GM12892 (cell line): ENCODE results near the gene KHNYN.
A peak's percentile ranks its signal among the peaks of the same experiment; 100 is the strongest.

Source experiments
- DNase-seq: peaks from one replicate; pipeline ENCODE4 v3.0.0; 2011; ENCODE audit not compliant: insufficient read length
- FAIRE-seq: peaks from 2 replicates; lab custom pipeline; 2011; peaks lifted over from hg19 to GRCh38; lab: Jason Lieb, UNC
- POLR2A ChIP-seq: IDR thresholded peaks from 2 replicates; pipeline ENCODE4 v1.6.1; 2011; ENCODE audit warnings: low read depth, low read length, control low read depth
- POLR2AphosphoS5 ChIP-seq: IDR thresholded peaks from 2 replicates; pipeline ENCODE4 v1.6.1; 2011; ENCODE audit warnings: low read depth, low read length, control low read depth
- TAF1 ChIP-seq: IDR thresholded peaks from 2 replicates; pipeline ENCODE4 v1.6.1; 2011; ENCODE audit warnings: low read depth, mild to moderate bottlenecking, control low read depth, low read length, borderline replicate concordance

Gene KHNYN

DNA sequence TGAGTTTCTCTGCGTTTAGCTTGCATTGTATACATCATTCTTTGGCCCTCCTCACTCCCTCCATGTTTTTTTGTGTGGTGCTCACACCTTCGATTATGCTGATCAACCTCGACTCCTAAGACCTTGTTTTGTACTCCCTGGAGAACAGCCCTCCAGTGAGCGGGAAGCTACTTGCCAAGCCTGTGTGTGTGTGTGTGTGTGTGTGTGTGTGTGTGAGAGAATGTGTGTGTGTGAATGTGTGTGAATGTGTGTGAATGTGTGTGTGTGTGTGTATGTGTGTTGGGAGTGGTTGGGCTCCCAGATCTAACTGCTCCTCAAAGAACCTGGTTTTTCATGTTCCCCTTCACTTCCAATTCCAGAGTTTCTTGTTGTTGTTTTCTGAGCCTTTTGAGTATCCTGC lies 24.9 kb upstream of the KHNYN start:
- TF ChIP-seq POLR2AphosphoS5: no peak
- no peak for DNase-seq
- FAIRE-seq: peak; percentile 53

DNA sequence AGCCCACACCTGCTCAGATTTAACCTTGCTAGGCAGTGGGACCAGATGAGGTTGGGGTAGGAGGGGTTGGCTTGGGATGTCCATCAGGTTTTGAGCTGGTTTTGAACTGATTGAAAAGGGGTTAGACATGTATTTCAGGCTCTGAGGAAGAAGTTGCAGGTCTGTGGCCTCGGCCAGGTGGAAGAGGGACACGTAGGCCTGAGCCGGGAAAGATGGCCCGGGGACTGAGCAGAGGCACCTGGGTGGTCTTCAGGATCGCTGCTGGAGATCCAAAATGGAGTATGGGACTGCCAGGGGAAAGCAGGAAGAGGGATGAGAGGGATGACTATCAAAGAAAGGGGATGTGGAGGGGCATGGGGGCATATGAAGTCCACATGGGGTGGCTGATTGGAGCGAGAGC lies 23.3 kb upstream of the KHNYN start:
- no peak for FAIRE-seq
- no peak for DNase-seq
- TF ChIP-seq POLR2A: no peak
- no peak for TF ChIP-seq POLR2AphosphoS5
- TF ChIP-seq TAF1: no peak

DNA sequence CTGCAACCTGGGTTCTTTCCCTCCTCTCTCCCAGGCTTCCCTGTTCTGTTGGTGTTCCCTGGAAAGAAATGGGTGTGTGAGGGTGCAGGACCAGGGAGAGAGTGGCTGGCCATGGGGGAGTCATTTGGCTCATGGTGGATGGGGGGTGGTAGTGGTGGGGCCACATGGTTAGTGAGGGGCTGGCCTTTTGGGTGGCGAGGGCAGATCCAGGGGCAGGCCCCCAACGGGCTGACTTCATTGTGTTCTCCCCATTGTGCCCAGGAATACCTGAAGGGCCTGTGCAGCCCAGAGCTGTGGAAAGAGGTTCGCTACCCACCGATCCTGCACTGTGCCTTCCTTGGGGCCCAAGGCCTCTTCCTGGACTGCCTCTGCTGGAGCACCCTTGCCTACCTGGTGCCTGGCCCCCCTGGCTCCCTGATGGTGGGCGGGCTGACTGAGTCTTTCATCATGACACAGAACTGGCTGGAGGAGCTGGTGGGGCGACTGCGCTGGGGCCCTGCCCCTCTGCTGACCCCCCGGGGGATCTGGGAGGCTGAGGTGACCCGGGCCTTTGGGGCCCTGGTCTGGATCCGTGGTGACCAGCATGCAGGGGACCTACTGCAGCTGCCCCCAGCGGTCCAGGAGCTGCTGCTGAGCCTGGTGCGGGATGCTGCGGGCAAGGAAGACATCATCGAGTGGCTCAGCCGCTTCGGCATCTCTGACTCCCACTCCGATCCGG lies 22.0 kb upstream of the KHNYN start:
- FAIRE-seq (no peak), DNase-seq (no peak)
- TF ChIP-seq POLR2AphosphoS5 (no peak), POLR2A (no peak), TAF1 (no peak)

DNA sequence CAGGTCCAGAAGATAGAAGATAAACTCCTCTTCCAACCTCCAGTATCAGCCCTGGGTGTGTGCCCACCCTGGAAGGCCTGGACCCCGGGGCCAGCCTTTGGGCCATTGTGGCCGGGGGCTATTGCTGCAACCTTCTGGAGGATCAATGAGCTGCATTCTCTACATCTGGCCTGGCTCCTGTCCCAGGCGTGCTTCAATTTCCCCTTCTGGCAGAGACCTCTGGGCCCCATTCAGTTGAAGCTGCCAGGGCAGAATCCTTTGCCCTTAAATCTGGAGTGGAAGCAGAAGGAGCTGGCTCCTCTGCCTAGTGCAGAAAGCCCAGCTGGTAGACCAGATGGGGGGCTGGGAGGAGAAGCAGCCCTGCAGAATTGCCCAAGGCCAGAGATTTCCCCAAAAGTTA lies 21.0 kb upstream of the KHNYN start:
- DNase-seq (no peak), FAIRE-seq (no peak)
- TF ChIP-seq POLR2AphosphoS5 (no peak), TAF1 (no peak), POLR2A (no peak)

DNA sequence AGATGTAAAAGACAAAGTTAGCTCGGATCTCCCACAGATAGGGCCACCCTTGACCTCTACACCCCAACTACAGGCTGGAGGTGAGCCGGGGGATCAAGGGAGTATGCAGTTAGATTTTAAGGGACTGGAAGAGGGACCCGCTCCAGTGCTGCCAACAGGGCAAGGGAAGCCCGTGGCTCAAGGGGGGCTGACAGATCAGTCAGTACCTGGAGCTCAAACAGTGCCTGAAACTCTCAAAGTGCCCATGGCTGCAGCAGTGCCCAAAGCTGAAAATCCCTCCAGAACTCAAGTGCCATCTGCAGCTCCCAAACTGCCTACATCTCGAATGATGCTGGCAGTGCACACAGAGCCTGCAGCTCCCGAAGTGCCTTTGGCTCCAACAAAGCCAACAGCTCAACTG lies 20.6 kb upstream of the KHNYN start:
- TF ChIP-seq POLR2A (no peak), TAF1 (no peak), POLR2AphosphoS5 (no peak)
- no peak for DNase-seq
- FAIRE-seq: no peak

DNA sequence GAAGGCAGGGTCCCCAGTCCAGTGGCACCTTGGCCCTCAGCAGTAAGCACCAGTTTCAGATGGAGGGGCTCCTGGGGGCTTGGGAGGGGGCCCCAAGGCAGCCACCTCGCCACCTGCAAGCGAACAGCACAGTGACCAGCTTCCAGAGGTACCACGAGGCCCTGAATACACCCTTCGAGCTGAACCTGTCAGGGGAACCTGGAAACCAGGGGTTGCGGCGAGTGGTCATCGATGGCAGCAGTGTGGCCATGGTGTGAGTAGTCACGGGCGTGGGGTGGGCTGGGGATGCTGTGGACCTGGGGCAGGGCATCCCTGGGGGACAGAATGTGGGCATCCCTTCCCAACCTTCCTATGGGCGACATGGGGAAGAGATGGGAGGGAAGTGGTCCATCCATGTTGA lies 19.8 kb upstream of the KHNYN start:
- FAIRE-seq: no peak
- TF ChIP-seq POLR2A: no peak
- no peak for TF ChIP-seq POLR2AphosphoS5
- TF ChIP-seq TAF1: no peak
- DNase-seq: no peak

DNA sequence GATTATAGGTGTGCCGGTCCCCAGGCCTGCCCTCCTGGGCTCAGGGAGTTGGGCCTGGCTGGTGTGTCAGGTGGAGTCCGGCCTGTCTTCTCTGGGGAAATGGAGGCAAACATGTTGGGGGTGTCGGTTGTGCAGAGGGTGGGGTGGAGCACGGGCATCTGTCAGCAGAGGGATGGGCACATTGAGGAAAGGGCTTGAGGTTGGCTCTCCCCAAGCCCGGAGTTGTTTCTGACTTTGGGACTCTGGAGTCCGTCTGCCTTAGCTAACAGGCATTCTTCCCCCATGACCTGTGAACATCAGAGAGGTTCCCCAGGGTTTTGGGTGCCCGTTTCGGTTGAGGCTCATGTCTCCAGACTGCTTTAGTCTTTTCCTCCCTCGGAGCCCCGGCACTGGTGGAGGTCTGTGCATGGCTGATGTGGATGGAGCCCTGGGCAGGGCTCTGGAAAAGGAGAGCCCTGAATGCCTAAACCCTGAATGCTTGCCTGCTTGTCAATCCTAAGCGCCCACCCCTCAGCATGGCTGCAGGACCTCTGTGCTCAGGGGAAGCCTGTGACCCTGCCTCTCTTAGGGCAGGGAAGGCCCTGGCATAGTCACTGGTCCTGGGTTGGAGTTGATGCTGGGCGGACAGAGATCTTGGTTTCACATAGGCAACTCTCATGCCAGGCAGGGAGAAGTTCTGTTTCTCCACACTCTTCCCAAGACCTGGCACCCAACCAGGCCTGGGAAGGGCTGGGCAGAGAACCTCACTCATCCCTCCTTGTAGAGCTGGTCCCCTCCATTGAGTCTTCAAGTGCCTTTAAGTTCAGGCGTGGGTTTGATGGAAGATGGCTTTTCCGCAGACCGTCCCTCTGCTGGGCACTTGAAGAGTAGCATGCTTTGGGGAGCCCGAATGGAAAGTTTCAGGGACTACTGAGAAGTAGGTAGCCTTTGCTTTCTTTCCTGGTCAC lies 18.0 kb upstream of the KHNYN start:
- FAIRE-seq: peak; percentile 33
- TF ChIP-seq TAF1 (no peak), POLR2AphosphoS5 (no peak)

DNA sequence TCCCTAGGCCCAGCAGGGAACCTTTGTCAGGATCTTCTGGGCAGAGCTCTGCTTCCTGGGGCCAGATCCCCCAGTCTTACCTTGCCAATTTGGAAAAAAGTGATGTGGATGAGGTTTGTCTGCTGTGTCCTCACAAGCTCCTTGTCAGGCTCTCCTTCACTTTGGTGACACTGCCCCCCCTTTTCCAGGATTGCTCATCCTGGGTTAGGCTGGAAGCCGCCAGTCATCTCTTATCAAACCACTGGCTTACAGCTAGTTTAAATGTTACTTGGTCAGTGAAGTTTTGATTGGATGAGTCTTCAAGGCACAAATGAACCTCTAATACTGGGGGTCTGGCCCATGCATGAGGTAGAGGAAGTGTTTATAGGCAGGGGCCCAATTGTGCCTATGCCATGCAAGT lies 15.7 kb upstream of the KHNYN start:
- no peak for DNase-seq
- TF ChIP-seq POLR2AphosphoS5 (no peak), TAF1 (no peak), POLR2A (no peak)
- FAIRE-seq: no peak

More for the DNA sequence above, 18.0 kb upstream of the KHNYN start:
- peak; percentile 58 for DNase-seq

DNA sequence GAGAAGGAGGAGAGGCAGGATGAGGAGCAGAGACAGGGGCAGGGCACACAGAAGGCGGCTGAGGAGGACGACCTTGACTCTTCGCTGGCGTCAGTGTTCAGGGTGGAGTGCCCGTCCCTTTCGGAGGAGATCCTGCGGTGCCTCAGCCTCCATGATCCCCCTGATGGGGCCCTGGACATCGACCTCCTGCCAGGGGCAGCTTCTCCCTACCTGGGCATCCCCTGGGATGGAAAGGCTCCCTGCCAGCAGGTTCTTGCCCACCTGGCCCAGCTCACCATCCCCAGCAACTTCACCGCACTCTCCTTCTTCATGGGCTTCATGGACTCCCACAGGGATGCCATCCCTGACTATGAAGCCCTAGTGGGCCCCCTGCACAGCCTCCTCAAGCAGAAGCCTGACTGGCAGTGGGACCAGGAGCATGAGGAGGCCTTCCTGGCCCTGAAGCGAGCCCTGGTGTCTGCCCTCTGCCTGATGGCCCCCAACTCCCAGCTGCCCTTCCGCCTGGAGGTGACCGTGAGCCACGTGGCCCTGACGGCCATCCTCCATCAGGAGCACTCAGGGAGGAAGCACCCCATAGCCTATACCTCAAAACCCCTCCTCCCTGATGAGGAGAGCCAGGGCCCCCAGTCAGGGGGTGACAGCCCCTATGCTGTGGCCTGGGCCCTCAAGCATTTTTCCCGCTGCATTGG lies 14.9 kb upstream of the KHNYN start:
- no peak for DNase-seq
- no peak for TF ChIP-seq POLR2A
- TF ChIP-seq POLR2AphosphoS5: no peak
- TF ChIP-seq TAF1: no peak
- no peak for FAIRE-seq

DNA sequence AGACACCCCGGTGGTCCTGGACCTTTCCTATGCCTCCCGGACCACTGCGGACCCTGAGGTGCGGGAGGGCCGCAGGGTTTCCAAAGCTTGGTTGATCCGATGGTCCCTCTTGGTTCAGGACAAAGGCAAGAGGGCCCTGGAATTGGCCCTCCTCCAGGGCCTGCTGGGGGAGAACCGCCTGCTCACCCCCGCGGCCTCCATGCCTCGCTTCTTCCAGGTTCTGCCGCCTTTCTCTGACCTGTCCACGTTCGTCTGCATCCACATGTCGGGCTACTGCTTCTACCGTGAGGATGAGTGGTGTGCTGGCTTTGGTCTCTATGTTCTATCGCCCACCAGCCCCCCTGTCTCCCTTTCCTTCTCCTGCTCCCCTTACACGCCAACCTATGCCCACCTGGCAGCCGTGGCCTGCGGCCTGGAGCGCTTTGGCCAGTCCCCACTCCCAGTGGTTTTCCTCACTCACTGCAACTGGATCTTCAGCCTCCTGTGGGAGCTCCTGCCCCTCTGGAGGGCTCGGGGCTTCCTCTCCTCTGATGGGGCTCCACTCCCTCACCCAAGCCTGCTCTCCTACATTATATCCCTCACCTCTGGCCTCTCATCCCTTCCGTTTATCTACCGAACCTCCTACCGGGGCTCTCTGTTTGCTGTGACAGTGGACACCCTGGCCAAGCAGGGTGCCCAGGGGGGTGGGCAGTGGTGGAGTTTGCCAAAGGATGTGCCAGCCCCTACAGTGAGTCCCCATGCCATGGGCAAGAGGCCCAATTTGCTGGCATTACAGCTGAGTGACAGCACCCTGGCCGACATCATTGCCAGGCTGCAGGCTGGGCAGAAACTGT lies 14.1 kb upstream of the KHNYN start:
- no peak for TF ChIP-seq TAF1
- TF ChIP-seq POLR2A: no peak
- TF ChIP-seq POLR2AphosphoS5: no peak
- DNase-seq (no peak), FAIRE-seq (no peak)
